ENCODE results near the gene GPR158.
"Not testable (repeated sequence)": the region's sequence is repeated elsewhere in the genome, so short reads cannot be mapped to it uniquely, and the experiment has no call there.

GPR158 gene, protein sequence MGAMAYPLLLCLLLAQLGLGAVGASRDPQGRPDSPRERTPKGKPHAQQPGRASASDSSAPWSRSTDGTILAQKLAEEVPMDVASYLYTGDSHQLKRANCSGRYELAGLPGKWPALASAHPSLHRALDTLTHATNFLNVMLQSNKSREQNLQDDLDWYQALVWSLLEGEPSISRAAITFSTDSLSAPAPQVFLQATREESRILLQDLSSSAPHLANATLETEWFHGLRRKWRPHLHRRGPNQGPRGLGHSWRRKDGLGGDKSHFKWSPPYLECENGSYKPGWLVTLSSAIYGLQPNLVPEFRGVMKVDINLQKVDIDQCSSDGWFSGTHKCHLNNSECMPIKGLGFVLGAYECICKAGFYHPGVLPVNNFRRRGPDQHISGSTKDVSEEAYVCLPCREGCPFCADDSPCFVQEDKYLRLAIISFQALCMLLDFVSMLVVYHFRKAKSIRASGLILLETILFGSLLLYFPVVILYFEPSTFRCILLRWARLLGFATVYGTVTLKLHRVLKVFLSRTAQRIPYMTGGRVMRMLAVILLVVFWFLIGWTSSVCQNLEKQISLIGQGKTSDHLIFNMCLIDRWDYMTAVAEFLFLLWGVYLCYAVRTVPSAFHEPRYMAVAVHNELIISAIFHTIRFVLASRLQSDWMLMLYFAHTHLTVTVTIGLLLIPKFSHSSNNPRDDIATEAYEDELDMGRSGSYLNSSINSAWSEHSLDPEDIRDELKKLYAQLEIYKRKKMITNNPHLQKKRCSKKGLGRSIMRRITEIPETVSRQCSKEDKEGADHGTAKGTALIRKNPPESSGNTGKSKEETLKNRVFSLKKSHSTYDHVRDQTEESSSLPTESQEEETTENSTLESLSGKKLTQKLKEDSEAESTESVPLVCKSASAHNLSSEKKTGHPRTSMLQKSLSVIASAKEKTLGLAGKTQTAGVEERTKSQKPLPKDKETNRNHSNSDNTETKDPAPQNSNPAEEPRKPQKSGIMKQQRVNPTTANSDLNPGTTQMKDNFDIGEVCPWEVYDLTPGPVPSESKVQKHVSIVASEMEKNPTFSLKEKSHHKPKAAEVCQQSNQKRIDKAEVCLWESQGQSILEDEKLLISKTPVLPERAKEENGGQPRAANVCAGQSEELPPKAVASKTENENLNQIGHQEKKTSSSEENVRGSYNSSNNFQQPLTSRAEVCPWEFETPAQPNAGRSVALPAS (N-terminal part only)

GRCh38 chr10:25174461-25175230 is at the start of gene GPR158:
GPR158 (plus strand) TSS chr10:25175001; CDS start chr10:25175421, 420 bp downstream.
- peak; percentile 75 for DNase-seq

DNA sequence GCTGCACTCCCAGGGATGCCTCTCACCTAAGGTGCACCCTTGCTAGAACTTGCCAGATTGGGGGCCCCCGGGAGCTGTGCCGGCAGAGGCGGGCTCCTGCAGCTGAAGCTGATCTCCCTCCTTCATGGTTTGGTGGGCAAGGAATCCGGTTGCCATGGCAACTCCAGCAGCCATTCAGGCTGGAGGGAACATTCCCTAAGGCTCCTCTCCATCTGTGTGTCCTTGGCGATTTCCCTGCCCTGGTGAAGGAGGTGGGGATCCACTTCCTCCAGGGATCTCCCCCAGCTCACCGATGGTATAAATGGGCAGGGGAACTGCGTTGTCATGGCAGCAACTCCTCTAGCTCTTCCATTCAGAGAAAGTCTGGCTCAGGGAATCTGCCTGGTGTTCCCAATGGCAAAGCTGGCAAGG is 49.6 kb upstream of the GPR158 start:
- no peak for DNase-seq

DNA sequence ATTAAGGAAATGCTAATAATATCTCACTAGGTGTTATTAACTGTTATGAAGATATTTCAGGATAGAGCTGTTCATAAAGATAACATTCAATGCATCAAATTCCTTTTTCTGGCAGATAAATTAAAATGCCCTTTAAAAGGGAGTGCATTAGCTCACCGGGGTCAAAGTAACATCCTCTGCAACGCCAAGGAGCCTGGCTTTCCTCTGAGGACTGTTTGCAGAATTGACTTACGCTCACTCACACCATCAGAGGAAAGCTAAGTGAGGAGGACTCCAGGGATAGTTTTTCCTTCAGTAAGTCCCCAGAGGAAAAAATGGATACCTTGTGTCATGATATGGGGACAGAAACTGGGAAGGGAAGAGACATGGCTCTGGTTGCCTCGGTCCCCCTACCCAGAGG is 45.2 kb upstream of the GPR158 start:
- DNase-seq = no peak

GRCh38 chr10:25130906-25131305 is 43.9 kb upstream of the GPR158 start:
- DNase-seq = no peak

DNA sequence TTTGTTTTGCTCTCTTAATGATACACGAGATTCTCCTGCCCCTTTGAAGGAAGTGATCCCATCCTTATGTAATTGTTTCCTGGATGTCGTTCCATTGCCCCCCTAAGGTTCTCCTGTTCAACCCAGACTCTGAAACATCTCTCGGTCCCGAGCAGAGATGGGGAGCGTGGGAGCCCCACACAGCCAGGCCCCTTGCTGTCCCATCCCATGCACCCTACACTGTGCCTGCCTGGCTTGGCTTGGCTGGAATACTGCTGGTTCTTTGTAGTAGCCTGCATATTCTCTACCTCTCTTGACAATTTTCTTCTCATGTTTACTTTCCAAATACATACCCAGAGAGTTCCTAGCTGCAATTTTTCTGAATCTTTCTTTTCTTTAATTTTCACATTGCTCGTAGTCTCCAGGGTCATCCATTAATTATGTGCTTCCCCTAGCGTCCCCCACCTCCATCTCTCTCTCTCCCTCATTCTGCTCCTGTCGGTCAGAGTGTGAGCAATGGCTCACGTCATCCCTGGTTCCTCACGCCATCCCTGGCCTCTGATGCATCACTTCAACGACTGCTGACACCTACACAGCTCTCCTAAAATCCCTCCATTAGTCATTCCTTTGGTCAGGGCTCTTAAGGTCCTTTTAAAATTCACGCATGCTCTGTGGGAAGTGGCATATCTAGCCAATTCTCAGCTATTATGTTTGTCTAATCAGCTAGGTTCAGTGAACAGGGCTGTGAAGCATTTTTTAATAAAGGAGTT is 32.5 kb upstream of the GPR158 start:
- no peak for DNase-seq

DNA sequence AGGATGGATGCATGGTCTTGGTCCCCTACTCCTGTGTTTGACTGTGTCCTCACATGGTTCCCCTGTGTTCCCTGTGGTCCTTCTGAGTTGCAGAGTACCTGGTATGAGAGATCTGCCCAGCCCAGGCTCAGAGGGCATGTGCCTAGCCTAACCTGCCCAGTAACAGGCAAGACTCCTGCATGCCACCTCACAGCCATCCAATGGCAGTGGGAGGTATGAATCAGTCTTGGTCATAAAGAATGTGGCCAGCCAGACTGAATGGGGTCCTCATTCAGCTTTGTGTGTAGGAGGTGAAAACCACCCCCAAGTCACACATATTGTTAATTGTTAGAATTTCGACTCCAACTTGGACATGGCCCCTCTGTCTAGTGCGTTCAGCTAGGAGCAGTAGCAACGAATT is 17.2 kb upstream of the GPR158 start:
- no peak for DNase-seq

- DNase-seq = no peak
Observed at GRCh38 chr10:25159591-25159990, 15.2 kb upstream of the GPR158 start.

GRCh38 chr10:25162391-25162790 is 12.4 kb upstream of the GPR158 start:
- DNase-seq = no peak

GRCh38 chr10:25163464-25163863 is 11.3 kb upstream of the GPR158 start:
- DNase-seq = not testable (repeated sequence)

DNA sequence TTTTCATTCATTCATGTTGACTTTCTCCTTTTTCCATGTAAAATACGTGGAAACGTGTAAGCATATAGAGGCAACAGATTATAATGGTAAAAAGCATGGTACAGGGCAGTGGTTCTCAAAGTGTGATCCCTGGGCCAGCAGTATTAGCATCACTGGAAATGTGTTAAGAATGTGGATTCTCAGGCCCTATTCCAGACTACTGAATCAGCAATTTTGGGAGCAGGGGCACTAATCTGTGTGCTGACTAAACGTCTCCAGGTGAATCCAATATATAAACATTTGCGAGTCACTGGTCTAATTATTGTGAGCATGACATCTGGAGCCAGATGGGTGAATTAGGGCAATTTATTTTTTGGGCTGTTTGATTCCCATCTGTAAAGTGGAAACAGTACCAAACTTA is 5.1 kb upstream of the GPR158 start:
- no peak for DNase-seq

GRCh38 chr10:25170627-25171026 is 4.2 kb upstream of the GPR158 start:
- DNase-seq = no peak

GRCh38 chr10:25175527-25176420 is 973 bp downstream of the GPR158 start:
- DNase-seq = no peak

DNA sequence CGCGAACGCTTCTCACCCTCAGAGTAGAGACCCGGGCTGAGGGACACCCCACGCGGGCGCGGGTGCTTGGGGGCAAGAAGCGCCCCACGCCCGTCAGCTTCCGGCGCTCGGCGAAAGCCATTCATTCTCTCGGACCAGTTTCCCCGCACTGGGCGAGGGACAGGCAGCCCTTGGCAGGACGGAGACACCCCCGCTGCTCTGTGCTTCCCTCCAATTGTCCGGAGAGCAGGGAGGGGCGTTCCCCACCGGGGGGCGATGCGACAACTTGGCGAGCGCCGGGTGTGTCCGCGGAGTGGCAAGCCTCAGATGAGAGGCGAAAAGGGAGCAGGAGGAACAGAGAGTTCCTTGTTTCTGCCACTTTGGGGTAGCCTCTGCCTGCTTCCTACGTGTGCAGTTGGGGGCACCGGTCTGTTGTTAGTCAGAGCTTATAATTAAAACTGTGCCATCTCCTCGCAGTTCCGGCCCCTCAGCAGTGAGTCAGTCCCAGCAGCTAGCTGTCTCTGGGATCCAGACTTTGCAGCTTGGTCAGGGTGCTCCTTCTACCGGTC is 1.7 kb downstream of the GPR158 start:
- no peak for DNase-seq

- DNase-seq = no peak
Observed at GRCh38 chr10:25177093-25177753, 2.4 kb downstream of the GPR158 start.

DNA sequence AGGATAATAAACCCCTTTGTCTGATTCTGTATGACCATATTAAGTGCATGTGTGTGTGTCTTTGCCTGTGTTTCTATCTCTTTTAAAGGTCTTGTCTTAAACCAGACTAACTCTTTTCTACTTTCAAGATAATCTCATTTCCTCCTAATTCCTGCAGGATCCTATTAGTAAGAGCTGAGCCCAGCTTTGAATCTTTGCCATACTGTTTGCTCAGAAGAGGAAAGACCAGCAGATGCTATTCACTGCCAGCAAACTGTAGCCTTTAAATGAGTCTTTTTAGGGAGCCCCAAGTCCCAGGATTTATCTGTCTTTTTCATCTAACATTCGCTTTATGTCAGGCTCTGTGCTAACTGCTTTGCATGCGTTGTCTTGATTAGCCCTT is 2.9 kb downstream of the GPR158 start:
- no peak for DNase-seq

DNA sequence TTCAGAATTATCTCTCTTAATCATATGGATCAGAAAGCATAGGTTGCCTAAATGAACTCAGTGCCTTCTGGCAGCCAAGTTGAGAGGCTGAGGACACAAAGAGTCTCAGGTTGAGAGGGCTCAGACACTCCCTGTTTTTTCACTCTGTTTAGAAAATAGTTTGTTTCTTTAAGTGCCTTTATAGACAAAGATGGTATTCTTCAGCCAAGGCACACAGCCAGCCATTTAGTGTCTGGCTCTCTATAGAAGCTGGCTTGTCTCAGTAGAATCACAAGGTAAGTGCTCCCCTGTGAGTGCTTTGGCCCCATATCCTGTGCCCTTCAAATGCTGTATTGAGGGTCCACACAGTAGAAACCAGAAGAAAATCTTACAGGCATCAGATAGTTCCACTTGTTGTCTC is 3.6 kb downstream of the GPR158 start:
- DNase-seq = no peak

- DNase-seq = no peak
Observed at GRCh38 chr10:25180801-25181200, 6.0 kb downstream of the GPR158 start.

DNA sequence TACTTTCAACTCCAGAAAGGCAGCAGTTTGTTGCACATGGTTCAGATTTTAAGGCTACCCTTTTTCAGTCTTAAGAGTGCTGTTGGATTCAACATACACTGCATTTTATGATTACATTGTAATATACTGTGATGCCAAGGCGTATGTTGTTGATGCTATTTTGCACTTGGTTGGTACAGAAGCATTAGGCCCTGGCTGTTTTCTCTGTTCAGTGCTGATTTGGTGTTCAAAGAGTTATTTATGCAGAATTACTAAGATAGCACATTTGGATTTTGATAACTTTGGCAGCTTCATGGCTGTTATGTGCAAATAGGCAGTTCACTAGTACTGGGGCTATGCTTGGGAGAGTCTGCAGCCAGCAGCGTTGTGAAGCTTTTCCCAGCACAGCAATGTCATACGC is 7.8 kb downstream of the GPR158 start:
- no peak for DNase-seq

DNA sequence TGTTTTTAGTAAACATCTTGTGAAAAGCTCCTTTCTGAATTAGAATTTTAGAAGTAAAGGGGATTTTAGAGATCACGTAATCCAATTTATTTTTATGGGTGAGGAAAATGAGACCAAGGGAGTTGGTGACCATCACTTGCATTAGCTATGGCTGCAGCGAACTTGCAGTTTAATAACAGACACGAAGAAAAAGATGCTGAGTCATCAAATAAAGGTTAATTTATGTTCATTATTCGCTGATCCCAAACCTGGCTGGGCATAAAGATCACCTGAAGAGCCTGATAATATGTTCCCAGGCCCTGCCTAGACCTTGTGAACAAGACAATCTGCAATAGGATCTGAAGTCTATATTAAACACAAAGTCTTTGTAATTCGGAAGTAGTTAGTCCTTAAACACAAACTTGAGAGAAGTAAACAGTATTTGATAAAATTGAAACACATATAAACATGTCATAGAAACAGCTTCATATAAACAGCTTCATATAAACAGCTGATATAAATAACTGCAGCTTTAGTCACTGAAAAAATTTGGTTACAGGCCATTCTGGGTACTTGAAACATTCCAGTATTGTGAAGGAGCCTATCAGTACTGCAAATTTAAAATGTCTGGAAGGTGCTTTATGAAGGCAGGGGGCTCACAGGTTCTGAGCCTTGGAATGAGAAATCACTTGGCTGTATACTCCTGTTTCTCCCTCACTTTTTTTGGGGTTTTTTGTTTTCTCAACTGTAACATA is 16.5 kb downstream of the GPR158 start:
- no peak for DNase-seq

Measured in kidney glomerular epithelial cell (primary cell).